HepG2 (cell line): ENCODE measurements around the gene IQCE. TPM values are rescaled to one million over a fixed set of nuclear protein-coding genes. Genes with fewer than 3 reads are reported as not detected.
A peak's percentile ranks its signal among the peaks of the same experiment; 100 is the strongest.

Experiments used
- CREB1 ChIP-seq, 2 experiments: fragments of 450-650 bp in 1 of 2; IDR thresholded peaks; 2 replicates each; pipeline ENCODE4 v1.6.1; 2016 to 2017; ENCODE audit warnings: control low read depth in 1 of 2, mild to moderate bottlenecking in 1 of 2, missing compliant biosample characterization in 1 of 2, missing genetic modification characterization in 1 of 2
- ESRRA ChIP-seq: sonication (generic); formaldehyde crosslinking; IDR thresholded peaks from 2 replicates; pipeline ENCODE4 v1.5.1; 2020; ENCODE audit warnings: mild to moderate bottlenecking, low read depth, missing genetic modification reagents
- HHEX ChIP-seq: IDR thresholded peaks from 2 replicates; pipeline ENCODE4 v1.6.1; 2016; ENCODE audit warnings: control low read depth
- HMG20B ChIP-seq: conservative IDR thresholded peaks from 2 replicates; pipeline ENCODE4 v1.6.1; 2016; ENCODE audit warnings: missing genetic modification reagents, missing compliant biosample characterization
- ISX ChIP-seq: sonication (generic); formaldehyde crosslinking; conservative IDR thresholded peaks from 2 replicates; pipeline ENCODE4 v1.5.0; 2020; ENCODE audit warnings: missing genetic modification reagents
- NBN ChIP-seq: fragments of 450-650 bp; conservative IDR thresholded peaks from 2 replicates; pipeline ENCODE4 v1.6.1; 2017
- PAWR ChIP-seq: sonication (generic); formaldehyde crosslinking; IDR thresholded peaks from 2 replicates; pipeline ENCODE4 v1.4.0; 2020; ENCODE audit warnings: missing genetic modification reagents, mild to moderate bottlenecking, borderline replicate concordance
- PLRG1 ChIP-seq: fragments of 450-650 bp; conservative IDR thresholded peaks from 2 replicates; pipeline ENCODE4 v1.6.1; 2016
- POLR2AphosphoS5 ChIP-seq: IDR thresholded peaks from 2 replicates; pipeline ENCODE4 v1.6.1; 2012; ENCODE audit warnings: low read depth, low read length
- TARDBP ChIP-seq: sonication (generic); formaldehyde crosslinking; IDR thresholded peaks from 2 replicates; pipeline ENCODE4 v1.8.0; 2022; ENCODE audit warnings: mild to moderate bottlenecking, missing genetic modification reagents
- ZC3H13 ChIP-seq: sonication (generic); formaldehyde crosslinking; IDR thresholded peaks from 2 replicates; pipeline ENCODE4 v1.8.1; 2023; ENCODE audit warnings: mild to moderate bottlenecking, missing genetic modification reagents, moderate library complexity
- ZNF496 ChIP-seq: sonication (generic); formaldehyde crosslinking; IDR thresholded peaks from 2 replicates; pipeline ENCODE4 v1.8.1; 2023; ENCODE audit warnings: mild to moderate bottlenecking, moderate library complexity, missing genetic modification reagents; ENCODE audit not compliant: insufficient replicate concordance
- ZNF501 ChIP-seq: sonication (generic); formaldehyde crosslinking; IDR thresholded peaks from 2 replicates; pipeline ENCODE4 v1.5.1; 2020; ENCODE audit warnings: mild to moderate bottlenecking, moderate library complexity, missing genetic modification reagents
- ZNF510 ChIP-seq: sonication (generic); formaldehyde crosslinking; IDR thresholded peaks from 2 replicates; pipeline ENCODE4 v1.4.0; 2020; ENCODE audit warnings: low read depth, mild to moderate bottlenecking, missing genetic modification reagents
- ZNF569 ChIP-seq: sonication (generic); formaldehyde crosslinking; IDR thresholded peaks from 2 replicates; pipeline ENCODE4 v1.5.0; 2020; ENCODE audit warnings: mild to moderate bottlenecking, missing genetic modification reagents, moderate library complexity, borderline replicate concordance
- ZNF768 ChIP-seq: sonication (generic); formaldehyde crosslinking; IDR thresholded peaks from 2 replicates; pipeline ENCODE4 v1.4.0; 2020; ENCODE audit warnings: missing genetic modification reagents
- ZNF781 ChIP-seq: sonication (generic); formaldehyde crosslinking; IDR thresholded peaks from 2 replicates; pipeline ENCODE4 v1.5.1; 2020; ENCODE audit warnings: borderline replicate concordance, mild to moderate bottlenecking, missing genetic modification reagents; ENCODE audit errors: not compliant biosample characterization
- polyA plus RNA-seq, 8 experiments: library from polyadenylated mRNA; depleted of rRNA in 3 of 8; stranded (reverse) in 7 of 8; unstranded in 1 of 8; fragments of >200 nt; fragmentation: Illumina TruSeq in 4 of 8; extraction: Trizol in 4 of 8; gene quantifications; 2 replicates each; pipeline versions ENCODE4 v1.2.1 to v1.2.3, GENCODE V29; 2011 to 2016; ENCODE audit warnings: low read depth in 4 of 8, missing spikeins in 1 of 8, mixed read lengths in 1 of 8; ENCODE audit not compliant: insufficient read depth in 1 of 8
- total RNA-seq, 5 experiments: library from RNA; depleted of rRNA; stranded (reverse); fragments of >200 nt; fragmentation: Illumina TruSeq; extraction: Trizol; gene quantifications; 2 replicates each; pipeline ENCODE4 v1.2.3, GENCODE V29; 2016; ENCODE audit warnings: low read depth in 1 of 5
- TF ChIP-seq, protein P1 (sequence below): sonication (generic); formaldehyde crosslinking; IDR thresholded peaks from 2 replicates; pipeline ENCODE4 v1.8.0; 2022; ENCODE audit warnings: mild to moderate bottlenecking, missing genetic modification reagents; ENCODE audit not compliant: insufficient replicate concordance
- TF ChIP-seq, protein P2 (sequence below): sonication (generic); formaldehyde crosslinking; IDR thresholded peaks from 2 replicates; pipeline ENCODE4 v1.5.0; 2020; ENCODE audit warnings: missing genetic modification reagents
- TF ChIP-seq, protein P3 (sequence below): sonication (generic); formaldehyde crosslinking; IDR thresholded peaks from 2 replicates; pipeline ENCODE4 v1.4.0; 2020; ENCODE audit warnings: missing genetic modification reagents

IQCE gene
- total and polyA plus RNA-seq, 2 of the 13 experiments (the other 11 are each of a cell fraction or from before 2014, with no cell fraction given), result 1.5 to 2.5 TPM

DNA sequence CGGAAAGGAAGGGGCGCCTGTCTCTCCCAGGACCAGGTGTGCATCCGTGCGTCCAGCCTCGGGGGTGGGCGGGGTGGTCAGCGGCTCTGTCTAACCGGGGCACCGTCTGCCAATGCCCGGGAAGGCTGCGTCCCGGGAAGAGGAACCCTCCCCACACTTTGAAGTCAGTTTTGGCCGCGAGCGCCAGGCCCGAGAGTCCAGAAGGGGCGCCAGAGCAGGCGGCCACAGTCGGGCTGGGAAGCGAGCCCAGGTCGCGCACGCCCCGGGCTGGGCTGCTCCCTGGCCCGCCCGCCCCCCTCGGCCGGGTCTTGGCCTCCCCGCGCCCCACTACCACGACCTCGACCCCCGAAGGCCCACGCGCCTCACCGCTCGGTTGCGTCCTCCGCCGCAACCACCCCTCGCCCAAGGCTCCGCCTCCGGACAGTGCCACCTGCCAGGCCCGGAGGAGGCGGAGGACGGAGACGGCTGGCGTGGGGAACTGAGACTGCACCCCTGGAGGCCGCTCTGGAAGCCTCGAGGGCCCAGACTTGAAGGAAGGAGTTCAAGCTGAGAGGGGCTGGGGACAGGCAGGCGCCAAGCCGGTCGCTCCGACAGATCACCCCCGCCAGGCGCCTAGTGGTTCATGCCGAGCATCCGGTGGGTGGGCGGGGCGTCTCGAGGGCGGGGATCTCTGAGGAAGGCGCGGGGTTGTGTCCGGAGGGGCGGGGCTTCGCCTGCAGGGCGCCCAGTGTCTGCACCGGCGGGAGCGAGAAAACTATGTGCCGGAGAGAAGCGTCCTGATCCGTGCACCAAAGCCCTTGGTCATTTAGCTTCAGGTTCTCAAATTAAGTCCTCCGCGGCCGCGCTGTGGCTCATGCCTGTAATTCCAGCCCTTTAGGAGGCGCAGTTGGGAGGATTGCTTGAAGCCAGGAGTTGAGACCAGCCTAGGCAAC lies 3.4 kb upstream of the IQCE start, which contains the start of gene BRAT1 (continued):
- TF ChIP-seq HMG20B (CRISPR knock-in tag), result no peak
- TF ChIP-seq NBN, result no peak
- TF ChIP-seq, protein P1, sequence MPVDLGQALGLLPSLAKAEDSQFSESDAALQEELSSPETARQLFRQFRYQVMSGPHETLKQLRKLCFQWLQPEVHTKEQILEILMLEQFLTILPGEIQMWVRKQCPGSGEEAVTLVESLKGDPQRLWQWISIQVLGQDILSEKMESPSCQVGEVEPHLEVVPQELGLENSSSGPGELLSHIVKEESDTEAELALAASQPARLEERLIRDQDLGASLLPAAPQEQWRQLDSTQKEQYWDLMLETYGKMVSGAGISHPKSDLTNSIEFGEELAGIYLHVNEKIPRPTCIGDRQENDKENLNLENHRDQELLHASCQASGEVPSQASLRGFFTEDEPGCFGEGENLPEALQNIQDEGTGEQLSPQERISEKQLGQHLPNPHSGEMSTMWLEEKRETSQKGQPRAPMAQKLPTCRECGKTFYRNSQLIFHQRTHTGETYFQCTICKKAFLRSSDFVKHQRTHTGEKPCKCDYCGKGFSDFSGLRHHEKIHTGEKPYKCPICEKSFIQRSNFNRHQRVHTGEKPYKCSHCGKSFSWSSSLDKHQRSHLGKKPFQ, result no peak
- TF ChIP-seq ZNF496 (CRISPR knock-in tag), result no peak
- TF ChIP-seq, protein P2, sequence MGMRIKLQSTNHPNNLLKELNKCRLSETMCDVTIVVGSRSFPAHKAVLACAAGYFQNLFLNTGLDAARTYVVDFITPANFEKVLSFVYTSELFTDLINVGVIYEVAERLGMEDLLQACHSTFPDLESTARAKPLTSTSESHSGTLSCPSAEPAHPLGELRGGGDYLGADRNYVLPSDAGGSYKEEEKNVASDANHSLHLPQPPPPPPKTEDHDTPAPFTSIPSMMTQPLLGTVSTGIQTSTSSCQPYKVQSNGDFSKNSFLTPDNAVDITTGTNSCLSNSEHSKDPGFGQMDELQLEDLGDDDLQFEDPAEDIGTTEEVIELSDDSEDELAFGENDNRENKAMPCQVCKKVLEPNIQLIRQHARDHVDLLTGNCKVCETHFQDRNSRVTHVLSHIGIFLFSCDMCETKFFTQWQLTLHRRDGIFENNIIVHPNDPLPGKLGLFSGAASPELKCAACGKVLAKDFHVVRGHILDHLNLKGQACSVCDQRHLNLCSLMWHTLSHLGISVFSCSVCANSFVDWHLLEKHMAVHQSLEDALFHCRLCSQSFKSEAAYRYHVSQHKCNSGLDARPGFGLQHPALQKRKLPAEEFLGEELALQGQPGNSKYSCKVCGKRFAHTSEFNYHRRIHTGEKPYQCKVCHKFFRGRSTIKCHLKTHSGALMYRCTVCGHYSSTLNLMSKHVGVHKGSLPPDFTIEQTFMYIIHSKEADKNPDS (CRISPR knock-in tag), result no peak
- TF ChIP-seq HHEX (CRISPR knock-in tag), result no peak
- no peak for TF ChIP-seq ZNF569
- peak; percentile 86 for TF ChIP-seq POLR2AphosphoS5
- TF ChIP-seq ZNF510 (CRISPR knock-in tag), result 0 out of 2 replicates have a peak, but pooled peaks have one; percentile 49
- TF ChIP-seq ZNF781 (CRISPR knock-in tag), result peak; percentile 56
- 0 out of 2 replicates have a peak, but pooled peaks have one; percentile 67 for TF ChIP-seq PAWR (CRISPR knock-in tag)
- TF ChIP-seq ESRRA (CRISPR knock-in tag), result 0 out of 2 replicates have a peak, but pooled peaks have one; percentile 56
- peak; percentile 44; the same call in 1 of the 2 replicates for TF ChIP-seq ZNF501
- TF ChIP-seq, protein P3, sequence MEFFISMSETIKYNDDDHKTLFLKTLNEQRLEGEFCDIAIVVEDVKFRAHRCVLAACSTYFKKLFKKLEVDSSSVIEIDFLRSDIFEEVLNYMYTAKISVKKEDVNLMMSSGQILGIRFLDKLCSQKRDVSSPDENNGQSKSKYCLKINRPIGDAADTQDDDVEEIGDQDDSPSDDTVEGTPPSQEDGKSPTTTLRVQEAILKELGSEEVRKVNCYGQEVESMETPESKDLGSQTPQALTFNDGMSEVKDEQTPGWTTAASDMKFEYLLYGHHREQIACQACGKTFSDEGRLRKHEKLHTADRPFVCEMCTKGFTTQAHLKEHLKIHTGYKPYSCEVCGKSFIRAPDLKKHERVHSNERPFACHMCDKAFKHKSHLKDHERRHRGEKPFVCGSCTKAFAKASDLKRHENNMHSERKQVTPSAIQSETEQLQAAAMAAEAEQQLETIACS (CRISPR knock-in tag), result no peak
- TF ChIP-seq ZNF768 (CRISPR knock-in tag), result peak; percentile 25; the same call in 1 of the 2 replicates
- no peak for TF ChIP-seq PLRG1
- TF ChIP-seq ISX, result no peak
- 0 out of 2 replicates have a peak, but pooled peaks have one; percentile 29 for TF ChIP-seq CREB1 (IDR thresholded peaks at IDR 0.05)
- TF ChIP-seq CREB1 (CRISPR knock-in tag; IDR thresholded peaks at IDR 0.05), result no peak
- no peak for TF ChIP-seq TARDBP (CRISPR knock-in tag)
- no peak; the same call in 1 of the 2 replicates for TF ChIP-seq ZC3H13 (CRISPR knock-in tag)
